Mucosa of rectum (tissue), 2 donors: ENCODE data around the gene KIFC1.
A peak's percentile ranks its signal among the peaks of the same experiment; 100 is the strongest.

Experiments
- H3K27ac ChIP-seq, 2 donors: one replicate each; pipeline ENCODE4 v1.7.0; 2013; ENCODE audit warnings: inconsistent platforms in 2 of 2, low read depth in 2 of 2, low read length in 2 of 2
- H3K27me3 ChIP-seq, 2 donors: one replicate each; pipeline ENCODE4 v1.7.0; 2013; ENCODE audit warnings: low read length in 2 of 2; ENCODE audit not compliant: control insufficient read depth in 2 of 2, insufficient read depth in 2 of 2
- H3K36me3 ChIP-seq, 2 donors: one replicate each; pipeline ENCODE4 v1.7.0; 2013; ENCODE audit warnings: low read length in 2 of 2; ENCODE audit not compliant: control insufficient read depth in 2 of 2, insufficient read depth in 2 of 2
- H3K4me1 ChIP-seq, 2 donors: one replicate each; pipeline ENCODE4 v1.7.0; 2013; ENCODE audit warnings: low read length in 2 of 2, mild to moderate bottlenecking in 1 of 2; ENCODE audit not compliant: control insufficient read depth in 2 of 2, insufficient read depth in 2 of 2
- H3K4me3 ChIP-seq, 2 donors: one replicate each; pipeline ENCODE4 v1.7.0; 2013; ENCODE audit warnings: low read length in 2 of 2
- H3K9ac ChIP-seq, 2 donors: one replicate each; pipeline ENCODE4 v1.7.0; 2013; ENCODE audit warnings: low read length in 2 of 2, low read depth in 1 of 2, mild to moderate bottlenecking in 1 of 2
- H3K9me3 ChIP-seq, 2 donors: one replicate each; pipeline ENCODE4 v1.7.0; 2013; ENCODE audit warnings: low read length in 2 of 2; ENCODE audit not compliant: control insufficient read depth in 2 of 2
- donor health status: healthy.
- donor health status: Normal muscosa, but diverticular disease.

Gene KIFC1

DNA sequence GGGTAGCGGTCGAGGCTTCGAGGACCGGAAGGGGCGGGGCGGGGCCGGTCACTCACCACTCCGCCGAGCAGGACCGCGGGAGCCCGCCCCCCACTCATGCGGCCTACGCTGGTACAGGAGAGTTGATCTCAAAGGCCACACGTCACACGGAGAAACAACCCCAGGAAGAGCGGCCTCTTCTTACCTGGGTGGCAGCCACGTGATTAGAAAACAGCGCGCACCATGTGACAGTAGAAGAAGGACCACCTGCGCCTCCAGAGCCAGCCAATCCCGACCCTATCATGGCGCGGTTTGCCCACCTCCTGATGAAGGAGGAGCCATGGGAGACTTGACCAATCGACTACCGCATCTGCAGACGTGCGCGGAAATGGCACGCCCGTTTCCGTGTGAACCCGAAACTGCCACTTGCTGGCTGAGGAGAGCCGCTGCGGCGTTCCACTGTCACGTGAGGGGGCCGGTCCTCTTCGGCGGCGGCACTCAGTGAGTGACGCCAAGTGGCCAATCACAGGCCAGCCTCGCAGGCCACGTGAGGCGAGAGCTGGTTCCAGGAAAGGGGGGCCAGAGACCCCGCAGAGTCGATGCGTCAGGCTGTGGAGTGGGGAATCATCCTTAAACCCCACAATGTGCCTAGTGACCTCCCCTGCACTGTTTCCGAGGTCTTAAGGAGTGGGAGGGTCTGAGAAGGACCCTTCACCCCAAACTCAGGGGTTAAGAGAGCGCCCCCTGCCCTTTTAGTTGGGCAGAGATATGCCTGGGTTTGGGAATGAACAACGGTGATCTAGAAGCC lies 26.5 kb downstream of the KIFC1 start, which contains the start of gene CUTA:
TSS of gene CUTA (minus strand) at position 205 of the 787 bp plus-strand sequence. CDS start at position 98, 107 bp downstream.
- Histone ChIP-seq H3K27ac (peak within 1 kb of the TSS; percentile 93 to 98), H3K4me3 (peak within 1 kb of the TSS; percentile 72 to 93), H3K9ac (peak within 1 kb of the TSS; percentile 82 to 92), H3K9me3 (no peaks in the 10 kb centered on the region), H3K27me3 (no peaks in the 10 kb centered on the region), H3K36me3 (peaks cover 22 to 31% of the 10 kb centered on the region in 2 donors), H3K4me1 (peaks cover 24 to 31% of the 10 kb centered on the region in 2 donors)

DNA sequence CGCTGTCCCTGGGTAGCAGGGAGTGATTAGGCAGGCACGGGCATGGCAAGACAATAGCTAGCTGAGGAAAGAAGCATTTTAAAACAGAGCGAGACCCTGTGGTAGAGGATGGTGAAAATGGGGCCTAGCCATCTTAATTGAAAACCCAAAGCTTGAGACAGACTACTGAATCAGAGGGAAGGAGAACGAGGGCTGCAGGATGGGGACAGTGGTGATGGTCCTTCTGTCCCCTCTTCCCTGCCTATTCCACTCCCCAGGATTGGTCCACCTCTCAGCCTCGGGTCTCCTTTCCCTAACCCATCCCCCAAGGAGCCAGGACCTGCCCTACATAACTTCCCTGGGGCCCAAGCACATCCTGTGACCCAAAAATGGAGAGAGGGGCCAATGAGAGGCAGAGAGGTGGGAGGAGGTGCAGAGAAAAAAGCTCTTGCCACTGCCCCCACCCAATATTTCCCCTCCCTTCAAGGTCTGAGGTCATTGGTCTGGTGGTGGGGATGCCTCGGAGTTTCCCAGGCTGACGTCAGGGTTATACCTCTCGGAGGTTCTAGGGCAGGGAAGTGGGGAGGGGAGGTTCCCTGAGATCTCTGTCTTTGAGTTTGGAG lies 27.2 kb downstream of the KIFC1 start:
- H3K27ac ChIP-seq: peak overlapping the region; percentile 93 to 98
- H3K9me3 ChIP-seq: no peaks in the 10 kb centered on the region
- peaks cover 15 to 24% of the 10 kb centered on the region in 2 donors for H3K36me3 ChIP-seq
- H3K27me3 ChIP-seq: no peaks in the 10 kb centered on the region
- peak overlapping the region; percentile 81 to 92 for H3K9ac ChIP-seq
- peak overlapping the region; percentile 72 to 87 for H3K4me3 ChIP-seq
- peaks cover 24 to 31% of the 10 kb centered on the region in 2 donors for H3K4me1 ChIP-seq

DNA sequence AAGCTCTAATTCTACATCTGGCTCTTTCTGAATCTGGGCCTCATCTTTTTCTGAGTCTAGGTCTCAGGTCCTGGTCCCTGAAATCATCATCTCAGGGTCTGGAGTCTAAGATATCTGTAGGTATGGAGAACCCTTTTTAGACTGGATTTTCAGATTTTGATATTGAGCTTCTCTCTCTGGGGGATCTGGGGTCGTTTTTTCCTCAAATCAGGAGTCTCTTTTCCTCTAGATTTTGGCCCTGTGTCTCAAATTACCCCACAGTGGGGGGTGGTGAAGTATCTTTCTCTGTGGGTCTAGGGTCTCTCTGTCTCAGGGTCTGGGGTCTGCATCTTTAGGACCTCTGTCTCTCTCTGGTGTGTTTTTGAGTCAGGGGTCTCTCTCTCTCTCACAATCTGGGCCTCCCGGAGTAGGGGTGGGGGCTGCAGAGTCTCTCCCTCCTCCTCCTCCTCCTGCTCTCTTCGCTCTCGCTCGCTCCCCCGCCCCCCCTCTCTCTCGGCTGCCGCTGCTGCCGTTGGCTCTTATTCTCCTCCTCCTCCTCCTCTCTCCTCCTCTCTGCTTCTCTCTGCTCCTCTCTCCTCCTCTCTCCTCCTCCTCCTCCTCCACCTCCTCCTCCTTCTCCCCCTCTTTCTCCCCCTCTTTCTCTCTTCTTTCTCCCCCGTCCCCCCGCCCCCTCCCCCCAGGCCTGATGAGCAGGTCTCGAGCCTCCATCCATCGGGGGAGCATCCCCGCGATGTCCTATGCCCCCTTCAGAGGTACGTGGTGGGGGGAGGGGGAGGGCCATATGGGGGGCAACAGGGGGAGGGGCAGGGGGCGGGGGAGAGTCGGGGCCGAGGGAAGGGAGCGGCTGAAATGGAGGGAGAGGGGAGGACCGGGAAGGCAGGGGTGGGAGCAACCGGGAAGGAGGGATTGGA lies 28.2 kb downstream of the KIFC1 start, which contains the start of gene SYNGAP1:
TSS of gene SYNGAP1 (plus strand) at position 486 of the 911 bp plus-strand sequence. CDS start at position 686, 200 bp downstream.
- peaks cover 29 to 36% of the 10 kb centered on the region in 2 donors for H3K4me1 ChIP-seq
- peak within 1 kb of the TSS; percentile 12 to 41 for H3K27ac ChIP-seq
- no peaks in the 10 kb centered on the region for H3K27me3 ChIP-seq
- peaks cover 12 to 15% of the 10 kb centered on the region in 2 donors for H3K36me3 ChIP-seq
- H3K9ac ChIP-seq: peak within 1 kb of the TSS; percentile 0 to 42
- H3K9me3 ChIP-seq: no peaks in the 10 kb centered on the region
- peak within 1 kb of the TSS in 1 of 2 donors; percentile 87 for H3K4me3 ChIP-seq

DNA sequence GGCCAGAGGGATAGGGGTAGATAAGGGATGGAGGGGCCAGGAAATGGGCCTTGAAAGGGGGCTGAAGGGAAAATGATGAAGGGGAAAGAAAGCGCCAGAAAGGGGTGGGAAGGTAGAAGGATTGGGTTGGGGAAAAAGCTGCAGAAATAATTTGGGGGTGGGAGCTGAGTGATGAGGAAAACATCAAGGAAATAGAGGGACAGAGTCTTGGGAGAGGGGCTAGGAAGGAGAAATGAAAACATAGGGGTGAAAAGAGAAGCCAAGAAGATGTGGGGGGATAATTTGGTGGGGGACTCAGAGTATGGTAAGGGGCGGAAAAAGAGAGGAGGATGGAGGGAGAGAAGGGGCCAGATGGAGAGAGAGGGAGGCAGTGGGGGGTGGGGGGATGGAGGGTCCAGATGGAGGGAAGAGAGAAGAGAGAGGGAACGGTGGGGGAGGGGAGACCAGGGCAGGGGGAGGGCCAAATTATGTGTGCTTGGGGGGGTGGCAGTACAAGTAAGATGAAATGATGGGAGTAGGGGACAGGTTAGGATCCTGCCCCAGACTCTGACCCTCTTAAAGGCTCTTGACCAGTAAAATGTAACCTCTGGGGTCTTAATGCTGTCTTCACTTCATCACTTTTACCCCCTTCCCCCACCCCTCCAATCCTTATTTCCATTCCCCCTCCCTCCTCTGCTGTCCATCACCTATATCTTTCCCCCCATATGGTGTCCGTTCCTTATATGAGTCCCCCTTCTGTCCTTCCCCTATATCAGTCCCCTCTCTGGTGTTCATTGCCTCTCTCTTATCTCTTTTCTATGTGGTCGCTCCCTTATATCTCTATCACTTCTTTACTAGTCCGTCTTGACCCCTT lies 29.1 kb downstream of the KIFC1 start:
- H3K9ac ChIP-seq: no peak overlapping the region
- peaks cover 35 to 39% of the 10 kb centered on the region in 2 donors for H3K4me1 ChIP-seq
- no peak overlapping the region for H3K27ac ChIP-seq
- H3K27me3 ChIP-seq: no peaks in the 10 kb centered on the region
- H3K9me3 ChIP-seq: no peaks in the 10 kb centered on the region
- H3K4me3 ChIP-seq: no peak overlapping the region
- H3K36me3 ChIP-seq: peaks cover 3 to 8% of the 10 kb centered on the region in 2 donors

DNA sequence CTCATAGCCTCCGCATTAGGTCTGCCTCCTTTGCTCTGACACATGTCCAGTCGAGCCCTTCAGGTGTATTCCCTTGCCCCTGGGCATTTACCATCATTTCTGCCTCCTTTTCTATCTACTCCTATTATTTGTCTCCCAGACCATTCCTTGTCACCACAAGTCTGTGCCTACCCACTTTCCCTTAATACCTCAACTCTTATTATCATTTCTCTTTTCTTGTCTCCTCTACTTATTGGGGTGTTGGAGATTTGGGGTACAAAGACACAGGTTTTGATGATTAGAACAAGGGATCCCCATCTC lies 29.7 kb downstream of the KIFC1 start:
- no peaks in the 10 kb centered on the region for H3K9me3 ChIP-seq
- no peak overlapping the region for H3K27ac ChIP-seq
- no peak overlapping the region for H3K9ac ChIP-seq
- H3K4me3 ChIP-seq: no peak overlapping the region
- peaks cover 0 to 3% of the 10 kb centered on the region in 2 donors for H3K36me3 ChIP-seq
- H3K4me1 ChIP-seq: peaks cover 33 to 34% of the 10 kb centered on the region in 2 donors
- H3K27me3 ChIP-seq: no peaks in the 10 kb centered on the region

DNA sequence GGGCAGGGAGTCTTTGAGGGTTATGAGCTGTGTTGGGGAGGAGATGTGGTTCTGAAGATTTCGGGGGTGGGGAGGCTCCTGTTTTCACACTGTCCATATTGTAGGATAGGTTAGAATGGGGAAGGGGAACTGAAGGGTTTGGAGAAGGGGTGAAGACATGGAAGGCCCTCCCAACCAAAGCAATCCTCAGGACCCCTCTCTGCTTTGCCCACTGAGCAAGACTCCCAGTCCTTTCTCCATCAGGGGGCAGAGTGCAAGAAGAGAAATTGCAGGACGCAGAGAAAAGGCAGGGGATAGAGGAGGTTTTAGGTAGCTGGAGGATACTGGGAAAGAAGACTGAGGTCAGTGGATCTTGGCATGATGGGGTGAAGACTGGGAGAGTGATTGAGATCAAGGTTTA lies 32.2 kb downstream of the KIFC1 start:
- H3K36me3 ChIP-seq: no peaks in the 10 kb centered on the region
- peaks cover 27 to 29% of the 10 kb centered on the region in 2 donors for H3K4me1 ChIP-seq
- H3K9ac ChIP-seq: no peak overlapping the region
- no peaks in the 10 kb centered on the region for H3K27me3 ChIP-seq
- no peak overlapping the region for H3K27ac ChIP-seq
- no peak overlapping the region for H3K4me3 ChIP-seq
- no peaks in the 10 kb centered on the region for H3K9me3 ChIP-seq

DNA sequence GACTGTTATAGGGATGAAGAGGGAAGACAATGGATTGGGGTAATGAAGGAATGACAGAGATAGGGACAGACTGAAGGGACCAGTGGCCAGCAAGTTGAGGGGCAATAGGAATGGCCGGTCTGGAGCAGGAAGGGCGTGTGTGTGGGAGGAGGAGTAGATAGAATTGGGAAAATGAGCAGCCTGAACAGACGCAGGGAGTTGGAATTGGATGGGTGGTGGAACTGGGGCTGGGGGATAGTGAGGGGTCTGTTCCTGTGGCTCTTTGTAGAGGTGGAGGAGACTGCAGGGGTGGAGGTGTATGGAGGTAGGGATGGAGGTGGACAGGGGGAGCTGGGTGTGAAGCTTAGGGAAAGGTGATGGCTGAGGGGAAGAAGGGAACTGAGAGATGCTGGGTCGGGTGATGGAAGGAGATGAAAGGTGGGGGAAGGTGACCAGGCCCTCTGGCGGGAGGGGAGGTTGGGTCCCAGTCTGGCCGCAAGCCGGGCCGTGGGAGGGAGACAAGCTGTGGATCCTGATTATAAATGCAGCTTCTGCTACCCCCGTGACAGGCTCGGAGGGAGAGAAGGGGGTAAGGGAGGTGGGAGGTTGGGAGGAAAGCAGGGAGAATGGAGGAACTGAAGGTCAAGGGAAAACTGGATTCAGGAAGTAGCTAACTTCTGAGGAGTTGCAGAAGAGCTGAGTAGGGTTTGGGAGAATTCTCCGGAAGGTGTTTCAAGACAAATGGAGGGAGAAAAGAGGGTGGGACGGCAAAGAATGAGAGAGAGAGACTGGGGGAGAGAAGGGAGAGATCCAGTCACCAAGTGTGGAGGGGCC lies 33.4 kb downstream of the KIFC1 start:
- H3K4me3 ChIP-seq: peak overlapping the region; percentile 70 to 86
- peaks cover 25 to 29% of the 10 kb centered on the region in 2 donors for H3K4me1 ChIP-seq
- peak overlapping the region; percentile 80 to 91 for H3K9ac ChIP-seq

DNA sequence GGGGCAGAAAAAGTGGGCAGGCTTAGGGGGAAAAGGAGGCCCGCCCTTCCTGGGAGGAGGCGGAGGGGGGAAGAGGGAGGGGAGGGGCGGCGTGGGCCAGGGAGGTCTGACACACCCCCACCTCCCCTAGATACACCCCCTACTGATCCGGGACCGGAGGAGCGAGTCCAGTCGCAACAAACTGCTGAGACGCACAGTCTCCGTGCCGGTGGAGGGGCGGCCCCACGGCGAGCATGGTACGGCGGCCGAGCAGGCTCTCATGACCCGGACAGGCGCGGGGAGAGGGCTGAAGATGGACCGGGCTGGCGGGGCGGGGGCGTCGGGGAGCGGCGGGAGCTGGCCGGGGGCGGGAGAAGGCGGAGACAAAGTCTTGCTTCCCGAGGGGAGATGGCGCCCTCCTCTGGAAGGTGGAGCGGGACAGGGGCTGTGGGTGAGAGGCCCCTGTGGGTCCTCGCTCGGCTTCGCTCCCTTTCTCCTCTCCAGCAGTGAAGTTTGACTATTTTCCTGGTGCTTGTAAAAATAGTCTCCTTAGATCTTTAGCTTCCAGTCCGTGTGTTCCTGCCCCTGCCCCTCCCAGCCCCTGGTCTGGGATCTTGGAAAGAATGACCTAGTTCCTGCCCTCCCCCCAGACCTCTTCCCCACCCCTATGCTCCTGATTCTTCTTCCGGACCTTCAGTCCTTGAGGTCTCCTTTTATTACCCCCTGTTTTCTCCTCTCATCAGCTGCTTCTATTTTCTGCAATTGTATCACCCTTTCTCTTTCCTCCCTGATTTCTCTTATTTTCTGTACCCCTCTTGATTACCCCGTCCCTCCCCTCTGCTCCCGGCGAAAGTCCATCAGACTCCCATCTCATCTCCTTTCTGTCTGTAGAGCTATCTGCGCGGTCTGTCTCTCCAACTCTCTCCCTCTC lies 34.3 kb downstream of the KIFC1 start:
- peak overlapping the region; percentile 80 to 91 for H3K9ac ChIP-seq
- H3K27me3 ChIP-seq: no peaks in the 10 kb centered on the region
- H3K4me3 ChIP-seq: peak overlapping the region; percentile 70 to 86
- H3K27ac ChIP-seq: peak overlapping the region; percentile 89 to 92
- H3K9me3 ChIP-seq: no peaks in the 10 kb centered on the region
- H3K36me3 ChIP-seq: no peaks in the 10 kb centered on the region
- H3K4me1 ChIP-seq: peaks cover 25 to 32% of the 10 kb centered on the region in 2 donors

More for the DNA sequence above, 33.4 kb downstream of the KIFC1 start:
- Histone ChIP-seq H3K36me3 (no peaks in the 10 kb centered on the region), H3K27me3 (no peaks in the 10 kb centered on the region), H3K9me3 (no peaks in the 10 kb centered on the region), H3K27ac (peak overlapping the region; percentile 89 to 92)
